ENCODE data around the gene UBE2G2.

Gene UBE2G2

GRCh38 chr21:44762221-44763049 lies 39.2 kb downstream of the UBE2G2 start:
- no peak for DNase-seq

DNA sequence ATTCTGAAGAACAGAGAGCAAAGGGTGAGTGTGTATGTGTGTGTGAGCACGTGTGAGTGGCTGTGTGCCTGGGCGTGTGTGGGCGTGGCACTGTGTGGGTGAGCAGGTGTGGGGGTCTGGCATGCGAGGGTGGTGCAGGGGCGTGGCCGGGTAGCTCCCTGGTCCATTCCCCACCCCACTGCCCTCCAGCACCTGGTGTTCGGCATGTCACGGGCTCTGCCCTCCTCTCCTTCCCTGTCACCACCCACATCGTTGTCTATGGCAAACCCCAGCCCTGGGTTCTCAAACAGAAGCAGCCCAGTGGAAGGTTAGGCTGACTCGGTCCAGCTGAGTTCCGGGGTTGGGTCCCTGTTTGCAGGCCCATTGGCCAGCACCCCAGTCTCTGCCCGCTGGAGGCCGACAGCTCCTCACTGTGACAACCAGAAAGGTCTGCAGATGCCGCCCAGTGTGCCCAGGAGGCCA lies 39.8 kb downstream of the UBE2G2 start:
- no peak for DNase-seq

- DNase-seq = no peak
Observed at GRCh38 chr21:44761011-44761729, 40.5 kb downstream of the UBE2G2 start.

GRCh38 chr21:44760376-44760775 lies 41.2 kb downstream of the UBE2G2 start:
- DNase-seq = no peak

GRCh38 chr21:44759628-44760285 lies 41.9 kb downstream of the UBE2G2 start:
- DNase-seq = no peak

DNA sequence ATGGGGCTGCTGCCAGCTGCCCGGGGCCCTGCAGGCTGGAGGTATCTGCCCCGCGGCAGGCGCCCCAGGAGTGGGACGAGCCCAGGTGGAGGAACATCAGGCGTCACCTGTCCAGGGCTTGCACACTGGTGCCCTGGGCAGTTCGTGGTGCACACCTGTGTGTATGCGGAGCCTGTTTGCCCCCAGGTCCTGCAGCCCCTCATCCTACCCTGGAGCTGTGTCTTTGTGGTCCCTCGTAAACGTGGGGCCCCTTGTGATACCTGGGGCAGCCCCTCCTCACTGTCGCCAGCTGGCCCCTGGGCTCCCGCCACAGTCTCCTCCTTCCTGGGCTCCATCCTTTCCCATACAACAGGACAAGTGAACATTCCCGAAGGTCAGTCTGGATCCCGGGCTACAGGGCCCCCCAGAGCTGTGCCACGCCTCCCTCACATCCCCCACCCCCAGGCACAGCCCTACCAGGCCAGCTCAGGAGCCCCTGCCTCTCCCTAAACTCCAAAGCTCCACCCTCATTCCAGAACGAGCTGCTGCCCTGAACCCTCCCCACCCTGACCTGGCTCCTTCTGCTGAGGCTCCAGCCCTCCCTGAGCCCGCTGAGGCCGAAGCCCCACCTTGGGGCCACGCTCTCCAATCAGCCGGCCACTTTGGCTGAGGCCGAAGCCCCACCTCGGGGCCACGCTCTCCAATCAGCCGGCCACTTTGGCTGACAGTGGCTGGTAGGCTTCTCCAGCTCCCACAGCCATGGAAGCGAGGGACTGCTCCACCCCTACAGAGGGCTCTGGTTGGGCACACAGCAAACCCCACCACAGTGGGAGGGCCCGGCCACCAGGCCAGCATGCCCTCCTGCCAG lies 42.6 kb downstream of the UBE2G2 start:
- DNase-seq = no peak

- no peak for DNase-seq
Observed at GRCh38 chr21:44758141-44758561, 43.5 kb downstream of the UBE2G2 start.

DNA sequence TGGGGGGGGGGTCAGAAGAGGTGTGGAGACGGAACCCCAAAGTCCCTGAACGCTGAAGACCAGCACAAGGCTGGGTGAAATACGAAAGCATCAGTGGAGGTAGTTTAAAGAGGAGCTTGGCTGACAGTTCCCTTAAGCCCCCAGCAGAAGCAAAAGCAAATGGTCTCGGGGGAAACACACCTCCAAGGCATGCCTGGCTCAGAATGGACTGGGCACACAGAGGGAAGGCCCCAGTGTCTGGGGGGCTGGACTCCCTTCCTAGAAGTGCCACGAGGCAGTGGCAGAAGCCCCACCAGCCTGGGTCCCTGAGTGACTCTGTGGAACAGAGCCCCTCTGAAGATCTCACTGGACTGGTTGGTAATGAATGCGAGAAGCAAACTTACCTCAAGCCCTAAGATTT lies 43.9 kb downstream of the UBE2G2 start:
- DNase-seq = no peak

DNA sequence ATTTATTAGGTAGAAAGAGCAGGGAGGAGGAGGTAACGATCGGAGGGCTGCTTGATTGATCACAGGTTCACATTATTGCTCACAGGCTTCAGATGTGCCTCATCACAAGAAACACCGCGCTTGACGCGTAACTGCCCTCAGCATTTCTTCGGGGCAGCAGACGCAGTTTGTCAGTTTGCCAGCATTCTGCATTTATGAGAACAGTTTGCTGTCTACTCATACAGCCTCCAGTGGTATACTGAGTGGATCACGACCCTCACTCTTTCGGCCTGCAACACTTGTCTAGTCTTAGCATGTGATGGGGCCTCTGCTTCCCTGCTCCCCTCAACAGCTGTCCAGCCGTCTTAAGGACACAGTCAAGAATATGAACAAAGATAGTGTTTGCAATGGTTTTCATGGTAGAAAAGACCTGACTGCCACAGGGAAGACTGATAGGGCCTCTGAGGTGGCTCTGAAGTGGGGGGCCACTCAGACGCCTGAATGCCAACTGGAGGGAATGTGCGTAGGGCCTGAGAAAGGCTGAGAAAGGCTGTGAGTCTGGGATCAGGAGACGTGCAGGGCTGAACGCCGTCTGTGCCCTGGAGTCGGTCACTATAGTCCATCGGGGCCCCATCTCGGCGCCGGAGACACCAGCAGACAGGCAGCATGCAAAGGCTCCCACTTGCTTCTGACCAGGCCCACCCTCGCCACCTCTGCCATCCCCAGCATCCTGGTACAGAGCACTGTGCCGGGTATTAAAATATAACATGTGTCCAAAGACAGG lies 45.0 kb downstream of the UBE2G2 start:
- DNase-seq = no peak

GRCh38 chr21:44755227-44755626 lies 46.4 kb downstream of the UBE2G2 start:
- DNase-seq = no peak

DNA sequence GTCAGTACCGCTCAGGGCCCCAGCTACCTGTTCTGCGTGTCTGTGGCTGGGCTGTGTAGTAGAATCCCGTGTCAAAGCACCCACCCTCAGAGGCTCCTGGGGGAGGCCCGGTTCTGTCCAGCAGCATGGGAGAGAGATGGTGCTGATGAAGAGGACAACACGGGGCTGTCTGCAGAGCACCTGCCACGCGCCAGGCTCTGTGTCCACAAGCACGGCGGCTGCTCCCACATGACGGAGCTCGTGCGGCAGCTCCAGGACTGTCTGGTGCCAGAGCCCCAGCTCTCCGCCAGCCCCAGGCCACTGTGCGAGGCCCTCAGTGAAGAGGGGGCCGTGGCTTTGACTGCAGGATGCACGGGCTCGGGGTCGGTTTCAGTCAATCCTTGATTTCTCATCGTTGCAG lies 48.3 kb downstream of the UBE2G2 start:
- no peak for DNase-seq

GRCh38 chr21:44752671-44753235 lies 48.9 kb downstream of the UBE2G2 start:
- no peak for DNase-seq

DNA sequence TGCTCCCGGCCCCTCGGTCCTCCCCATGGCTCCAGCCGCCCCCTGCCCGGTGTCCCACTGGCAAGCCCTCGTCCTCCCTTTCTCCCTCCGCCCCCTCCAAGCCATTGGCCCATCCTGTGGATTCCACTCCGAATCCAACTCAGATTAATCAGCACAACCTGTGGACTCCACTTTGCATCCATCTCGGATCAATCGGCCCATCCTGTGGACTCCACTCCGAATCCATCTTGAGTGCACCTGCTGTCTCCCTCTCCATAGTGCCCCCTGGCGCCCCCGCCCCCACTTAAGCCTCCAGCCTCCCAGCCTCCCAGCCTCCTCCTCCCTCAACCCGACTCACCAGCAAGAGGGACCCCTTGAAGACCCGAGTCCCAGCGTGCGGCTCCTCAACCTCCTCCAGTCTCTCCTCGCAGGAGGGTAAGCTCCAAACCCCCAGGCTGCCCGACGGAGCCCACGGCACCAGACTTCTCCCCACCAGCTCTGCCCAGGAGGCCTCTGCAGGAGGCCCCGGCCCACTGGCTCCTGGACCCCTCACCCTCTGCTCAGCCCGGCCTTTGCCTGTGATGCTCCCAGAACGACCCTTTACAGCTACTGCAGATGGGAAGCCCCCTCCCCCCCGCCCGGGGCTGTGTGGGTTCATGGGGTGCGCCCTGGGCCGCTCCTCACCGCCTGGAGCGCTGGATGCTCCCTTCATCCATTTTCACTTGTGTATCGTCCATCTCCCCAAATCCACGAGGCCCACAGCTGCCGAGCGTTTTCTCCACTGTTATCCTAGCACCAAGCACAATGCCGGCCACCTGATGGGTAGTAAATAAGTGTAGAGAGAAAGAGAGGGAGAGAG lies 49.6 kb downstream of the UBE2G2 start:
- no peak for DNase-seq

DNA sequence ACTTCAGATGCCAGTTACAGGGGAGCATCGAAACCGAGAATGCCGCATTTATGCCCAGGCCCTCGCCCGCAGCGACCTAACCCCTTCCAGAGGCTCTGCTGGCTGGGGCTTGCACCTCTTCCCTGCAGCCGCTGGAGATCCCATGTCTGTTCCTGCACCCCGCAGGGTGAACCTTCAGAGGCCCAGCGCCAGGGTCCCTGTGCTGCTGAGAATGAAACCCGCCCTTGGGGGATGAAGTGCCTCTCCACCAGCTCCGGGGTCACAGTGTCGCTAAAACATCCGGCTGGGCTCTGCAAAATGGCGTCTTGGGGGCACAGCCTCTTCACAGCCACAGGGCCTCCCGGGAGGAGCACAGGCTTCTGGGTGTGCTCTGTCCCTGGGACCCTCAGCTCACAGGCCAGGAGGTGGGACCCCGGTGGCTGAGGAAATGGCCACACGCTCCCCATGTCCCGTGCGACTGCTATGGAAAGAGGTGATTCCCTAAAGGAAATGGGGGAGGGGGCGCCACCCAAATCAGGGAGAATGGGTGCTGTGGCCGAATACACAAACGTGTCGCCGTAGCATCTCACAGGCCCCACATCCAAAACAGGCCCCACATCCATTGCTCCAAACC lies 50.3 kb downstream of the UBE2G2 start:
- no peak for DNase-seq

DNA sequence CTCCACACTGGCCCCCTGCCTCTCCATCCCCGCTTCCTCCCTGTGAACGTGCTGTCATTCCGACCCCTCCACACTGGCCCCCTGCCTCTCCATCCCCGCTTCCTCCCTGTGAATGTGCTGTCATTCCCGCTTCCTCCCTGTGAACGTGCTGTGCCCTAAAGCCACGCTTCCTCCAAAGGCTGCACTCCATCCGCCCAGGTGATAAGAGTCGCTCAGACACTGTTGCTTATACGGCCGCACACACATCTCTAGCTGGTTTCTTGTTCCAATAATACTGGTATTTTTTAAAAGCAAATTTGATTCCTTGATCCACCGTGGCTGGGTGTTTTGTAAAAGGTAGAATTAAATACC lies 51.0 kb downstream of the UBE2G2 start:
- no peak for DNase-seq

GRCh38 chr21:44749759-44750674 lies 51.6 kb downstream of the UBE2G2 start:
- no peak for DNase-seq

DNA sequence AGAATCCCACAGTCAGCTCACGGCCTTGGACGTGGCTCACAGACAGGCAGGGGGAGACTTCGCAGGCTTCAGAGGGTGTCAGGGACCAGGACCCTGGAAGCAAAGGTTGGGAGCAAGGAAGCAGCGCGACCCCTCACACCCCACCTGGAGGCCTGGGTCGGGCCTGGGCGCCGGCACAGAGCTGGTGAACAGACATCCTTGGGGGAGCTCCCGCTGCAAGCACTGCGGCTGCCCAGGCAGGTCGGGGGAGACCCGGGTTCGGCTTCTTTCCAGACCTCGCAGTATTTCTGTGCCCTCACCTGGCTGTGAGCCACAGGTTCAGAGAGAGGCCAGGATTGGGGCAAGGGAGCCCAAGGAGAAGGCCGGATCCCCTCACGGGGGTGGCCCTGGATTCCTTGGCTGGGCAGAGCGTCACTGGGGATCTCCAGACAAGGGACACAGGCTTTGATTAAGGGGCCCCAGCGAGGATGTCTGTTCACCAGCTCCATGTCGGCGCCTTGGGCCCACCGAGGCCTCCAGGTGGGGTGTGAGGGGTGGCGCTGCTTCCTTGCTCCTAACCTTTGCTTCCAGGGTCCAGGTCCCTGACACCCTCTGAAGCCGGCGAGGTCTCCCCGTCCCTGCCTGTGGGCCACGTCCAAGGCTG lies 52.4 kb downstream of the UBE2G2 start:
- no peak for DNase-seq

GRCh38 chr21:44748621-44749020 lies 53.0 kb downstream of the UBE2G2 start:
- DNase-seq = no peak

Data from 8988T (cell line).